Endodermal cell (in vitro differentiated cells): ENCODE measurements around the gene PCYOX1L. TPM values are rescaled to one million over a fixed set of nuclear protein-coding genes. Genes with fewer than 3 reads are reported as not detected.
A peak's percentile ranks its signal among the peaks of the same experiment; 100 is the strongest.

ENCODE experiments used
- DNase-seq: peaks from one replicate; pipeline ENCODE4 v3.0.0-alpha.2; 2017
- H3K27ac ChIP-seq: 2 replicates; pipeline ENCODE4 v1.5.1; 2013; ENCODE audit warnings: mild to moderate bottlenecking, low read depth, low read length, moderate library complexity
- H3K27me3 ChIP-seq: 2 replicates; pipeline ENCODE4 v1.6.1; 2013; ENCODE audit warnings: mild to moderate bottlenecking, low read length, moderate library complexity; ENCODE audit not compliant: insufficient read depth, control insufficient read depth, poor library complexity, severe bottlenecking
- H3K36me3 ChIP-seq: 2 replicates; pipeline ENCODE4 v1.7.0; 2013; ENCODE audit warnings: mild to moderate bottlenecking, low read length, moderate library complexity; ENCODE audit not compliant: control insufficient read depth, insufficient read depth
- H3K4me1 ChIP-seq: one replicate; pipeline ENCODE4 v1.7.0; 2013; ENCODE audit warnings: low read length; ENCODE audit not compliant: control insufficient read depth, insufficient read depth
- H3K4me3 ChIP-seq: 2 replicates; pipeline ENCODE4 v1.5.1; 2013; ENCODE audit warnings: mild to moderate bottlenecking, low read length, moderate library complexity
- H3K9ac ChIP-seq: 2 replicates; pipeline ENCODE4 v1.6.1; 2013; ENCODE audit warnings: mild to moderate bottlenecking, low read length, moderate library complexity; ENCODE audit not compliant: poor library complexity, severe bottlenecking; ENCODE audit errors: extremely low read depth
- H3K9me3 ChIP-seq: 2 replicates; pipeline ENCODE4 v1.6.1; 2013; ENCODE audit warnings: mild to moderate bottlenecking, low read length, moderate library complexity; ENCODE audit not compliant: control insufficient read depth
- H3K27ac Mint-ChIP-seq: 2 replicates; pipeline ENCODE4 v1.8.0; 2020; ENCODE audit warnings: mixed read lengths
- H3K27me3 Mint-ChIP-seq: 2 replicates; pipeline ENCODE4 v1.8.0; 2021; ENCODE audit warnings: mild to moderate bottlenecking, mixed read lengths; ENCODE audit not compliant: insufficient read depth
- H3K36me3 Mint-ChIP-seq: 2 replicates; pipeline ENCODE4 v1.8.0; 2020; ENCODE audit warnings: low read depth, mixed read lengths
- H3K4me1 Mint-ChIP-seq: 2 replicates; pipeline ENCODE4 v1.8.0; 2020; ENCODE audit warnings: mixed read lengths
- H3K4me3 Mint-ChIP-seq: 2 replicates; pipeline ENCODE4 v1.8.0; 2020; ENCODE audit warnings: mild to moderate bottlenecking, moderate library complexity, mixed read lengths
- H3K9me3 Mint-ChIP-seq: 2 replicates; pipeline ENCODE4 v1.8.0; 2020; ENCODE audit warnings: mild to moderate bottlenecking, mixed read lengths
- CTCF ChIP-seq: fragments of 200-600 bp; sonication (generic); conservative IDR thresholded peaks from 2 replicates; pipeline ENCODE4 v1.5.0; 2021; ENCODE audit warnings: antibody characterized with exemption, mild to moderate bottlenecking
- WGBS, 2 experiments: methylation state at CpG; one replicate each; pipeline versions ENCODE4 v1.1.5 to v1.1.7; 2013; ENCODE audit warnings: missing lambda C conversion rate in 2 of 2, mixed read lengths in 1 of 2; ENCODE audit not compliant: insufficient coverage in 1 of 2, insufficient read length in 1 of 2; 5-methylcytosine and 5-hydroxymethylcytosine counted together
- total RNA-seq, 2 donors: library from RNA; stranded (reverse); fragmentation: NEBNext Ultra II Directional in 1 of 2; extraction: Animal tissue kit (Norgen Biotek cat#: 25700) in 1 of 2; gene quantifications; 2 replicates in 1 of 2; 3 replicates in 1 of 2; pipeline ENCODE4 v1.2.1, GENCODE V29; 2021

PCYOX1L gene
- total RNA-seq, 2 donors from 2014 or later, result 11.1 to 11.7 TPM

- no peaks in the 10 kb centered on the region for H3K36me3 ChIP-seq
- H3K27me3 ChIP-seq, result no peaks in the 10 kb centered on the region
- Mint-ChIP-seq H3K27ac (no peak overlapping the region), H3K4me3 (no peak overlapping the region), H3K27me3 (no peaks in the 10 kb centered on the region), H3K36me3 (no peaks in the 10 kb centered on the region), H3K4me1 (peaks cover 9% of the 10 kb centered on the region), H3K9me3 (no peaks in the 10 kb centered on the region)
- H3K4me3 ChIP-seq, result no peak overlapping the region
- H3K9me3 ChIP-seq, result no peaks in the 10 kb centered on the region
- no peak overlapping the region for H3K9ac ChIP-seq
- DNase-seq, result no peak
- peaks cover 9% of the 10 kb centered on the region for H3K4me1 ChIP-seq
- 83 to 92% methylated on average over 7 to 10 of the region's 10 CpGs for WGBS, 2 experiments
- H3K27ac ChIP-seq, result no peak overlapping the region
- TF ChIP-seq CTCF, result no peak
Measured at GRCh38 chr5:149415066-149415967, 57.5 kb downstream of the PCYOX1L start.

- H3K4me3 ChIP-seq, result no peak overlapping the region
- H3K27me3 Mint-ChIP-seq, result no peaks in the 10 kb centered on the region
- H3K9me3 ChIP-seq, result no peaks in the 10 kb centered on the region
- no peak overlapping the region for H3K9ac ChIP-seq
- H3K4me3 Mint-ChIP-seq, result no peak overlapping the region
- H3K27ac ChIP-seq, result no peak overlapping the region
- peaks cover 3% of the 10 kb centered on the region for H3K4me1 ChIP-seq
- no peaks in the 10 kb centered on the region for H3K36me3 Mint-ChIP-seq
- no peaks in the 10 kb centered on the region for H3K27me3 ChIP-seq
- peaks cover 9% of the 10 kb centered on the region for H3K4me1 Mint-ChIP-seq
- H3K9me3 Mint-ChIP-seq, result no peaks in the 10 kb centered on the region
- 79 to 84% methylated on average over 7 to 8 of the region's 8 CpGs for WGBS, 2 experiments
- no peaks in the 10 kb centered on the region for H3K36me3 ChIP-seq
- DNase-seq, result no peak
- no peak for TF ChIP-seq CTCF
- H3K27ac Mint-ChIP-seq, result peak overlapping the region; percentile 5
Measured at GRCh38 chr5:149416987-149417710, 59.3 kb downstream of the PCYOX1L start.

GRCh38 chr5:149417711-149418368 is 60.0 kb downstream of the PCYOX1L start:
- no peaks in the 10 kb centered on the region for H3K9me3 Mint-ChIP-seq
- H3K9ac ChIP-seq, result no peak overlapping the region
- no peak overlapping the region for H3K4me3 ChIP-seq
- H3K27me3 ChIP-seq, result no peaks in the 10 kb centered on the region
- H3K36me3 ChIP-seq, result no peaks in the 10 kb centered on the region
- no peaks in the 10 kb centered on the region for H3K9me3 ChIP-seq
- H3K4me3 Mint-ChIP-seq, result no peak overlapping the region
- no peaks in the 10 kb centered on the region for H3K27me3 Mint-ChIP-seq
- H3K4me1 ChIP-seq, result peaks cover 3% of the 10 kb centered on the region
- no peak for DNase-seq
- H3K27ac Mint-ChIP-seq, result no peak overlapping the region
- WGBS, 2 experiments, result 74 to 89% methylated on average over 3 to 9 of the region's 9 CpGs
- no peak for TF ChIP-seq CTCF
- no peak overlapping the region for H3K27ac ChIP-seq
- H3K4me1 Mint-ChIP-seq, result peaks cover 10% of the 10 kb centered on the region
- no peaks in the 10 kb centered on the region for H3K36me3 Mint-ChIP-seq
